CD4-positive, alpha-beta T cell treated with Interleukin-15 for 4 hours (primary cell): ENCODE data around the gene EDC3.
"Not testable (repeated sequence)": the region's sequence is repeated elsewhere in the genome, so short reads cannot be mapped to it uniquely, and the experiment has no call there.

Source experiments
- DNase-seq: peaks from one replicate; pipeline ENCODE4 v3.0.0-alpha.2; 2020; ENCODE audit warnings: low spot score

The EDC3 gene

GRCh38 chr15:74608786-74609185 is 87.0 kb downstream of the EDC3 start:
- DNase-seq = no peak

GRCh38 chr15:74605795-74606150 is 90.1 kb downstream of the EDC3 start:
- no peak for DNase-seq

- DNase-seq = no peak
Measured at GRCh38 chr15:74604983-74605794, 90.6 kb downstream of the EDC3 start.

GRCh38 chr15:74603789-74604705 is 91.8 kb downstream of the EDC3 start:
- DNase-seq = no peak

- no peak for DNase-seq
Measured at GRCh38 chr15:74603026-74603788, 92.6 kb downstream of the EDC3 start.

- no peak for DNase-seq
Measured at GRCh38 chr15:74599156-74599555, 96.7 kb downstream of the EDC3 start.

GRCh38 chr15:74598126-74598842 is 97.5 kb downstream of the EDC3 start:
- DNase-seq = peak; percentile 90

- not testable (repeated sequence) for DNase-seq
Measured at GRCh38 chr15:74597146-74597705, 98.6 kb downstream of the EDC3 start.

GRCh38 chr15:74596736-74597135 is 99.1 kb downstream of the EDC3 start:
- not testable (repeated sequence) for DNase-seq

- DNase-seq = no peak
Measured at GRCh38 chr15:74595271-74595670, 100.6 kb downstream of the EDC3 start.

- no peak for DNase-seq
Measured at GRCh38 chr15:74594455-74594854, 101.4 kb downstream of the EDC3 start.

GRCh38 chr15:74593122-74593521 is 102.7 kb downstream of the EDC3 start:
- DNase-seq = no peak

- no peak for DNase-seq
Measured at GRCh38 chr15:74592222-74592621, 103.6 kb downstream of the EDC3 start.

- no peak for DNase-seq
Measured at GRCh38 chr15:74589826-74590225, 106.0 kb downstream of the EDC3 start.

GRCh38 chr15:74585857-74586256 is 110.0 kb downstream of the EDC3 start:
- no peak for DNase-seq

- DNase-seq = no peak
Measured at GRCh38 chr15:74585191-74585590, 110.6 kb downstream of the EDC3 start.

- DNase-seq = no peak
Measured at GRCh38 chr15:74584779-74585178, 111.0 kb downstream of the EDC3 start.

GRCh38 chr15:74584204-74584603 is 111.6 kb downstream of the EDC3 start:
- no peak for DNase-seq
